ENCODE results near the gene GDI2. TPM values are rescaled to one million over a fixed set of nuclear protein-coding genes. Genes with fewer than 3 reads are reported as not detected.

The GDI2 gene
- 100 to 1,000 TPM; 186 to 294 (median 225) TPM for total RNA-seq

GRCh38 chr10:5813341-5814109, at the start of gene GDI2:
GDI2 (minus strand) TSS chr10:5813434; CDS start chr10:5813258, 176 bp downstream.
- peaks cover 8 to 50% (median 22%) of the 10 kb centered on the region in 3 donors for H3K4me1 ChIP-seq
- WGBS, 2 donors (ENCODE audit: low coverage in 1 of 2): 0 to 1% methylated on average over 8 to 19 of the region's 77 CpGs
- H3K27ac ChIP-seq: peak within 1 kb of the TSS; percentile 92 to 100 (median 95)
- peak in 3 of 4 experiments; percentile 8 to 34 (median 24) for TF ChIP-seq CTCF (IDR thresholded peaks at IDR 0.05)
- TF ChIP-seq POLR2AphosphoS5 (IDR thresholded peaks at IDR 0.05): peak; percentile 98
- peak; percentile 78 to 81 for TF ChIP-seq POLR2A (IDR thresholded peaks at IDR 0.05)
- no peak for TF ChIP-seq EP300 (IDR thresholded peaks at IDR 0.05)
- peak; percentile 98 for ATAC-seq
- peak within 1 kb of the TSS; percentile 91 to 99 for H3K4me3 ChIP-seq
- H3K36me3 ChIP-seq: no peaks in the 10 kb centered on the region
- H3K9me3 ChIP-seq: no peaks in the 10 kb centered on the region
- H3K27me3 ChIP-seq: no peaks in the 10 kb centered on the region

GRCh38 chr10:5862360-5862961, 49.2 kb upstream of the GDI2 start:
- 91 to 100% methylated on average over 2 to 6 of the region's 7 CpGs for WGBS, 2 donors (ENCODE audit: low coverage in 1 of 2)
- no peak for ATAC-seq

GRCh38 chr10:5860066-5860465, 46.8 kb upstream of the GDI2 start:
- Histone ChIP-seq H3K36me3 (peaks cover 0 to 15% of the 10 kb centered on the region in 2 donors), H3K27ac (no peak overlapping the region), H3K27me3 (no peaks in the 10 kb centered on the region), H3K4me3 (no peak overlapping the region), H3K4me1 (no peaks in the 10 kb centered on the region), H3K9me3 (no peaks in the 10 kb centered on the region)
- ATAC-seq: no peak
- no peak for TF ChIP-seq POLR2AphosphoS5 (IDR thresholded peaks at IDR 0.05)
- 68 to 92% methylated on average over 3 to 6 of the region's 7 CpGs for whole genome bisulfite sequencing, 2 donors (ENCODE audit: low coverage in 1 of 2)

More at GRCh38 chr10:5862360-5862961, 49.2 kb upstream of the GDI2 start:
- H3K4me1 ChIP-seq: no peaks in the 10 kb centered on the region
- no peaks in the 10 kb centered on the region for H3K27me3 ChIP-seq
- no peak overlapping the region for H3K4me3 ChIP-seq
- TF ChIP-seq CTCF (IDR thresholded peaks at IDR 0.05): no peak
- no peak for TF ChIP-seq EP300 (IDR thresholded peaks at IDR 0.05)
- TF ChIP-seq POLR2A (IDR thresholded peaks at IDR 0.05): no peak
- no peak for TF ChIP-seq POLR2AphosphoS5 (IDR thresholded peaks at IDR 0.05)
- peaks cover 0 to 15% of the 10 kb centered on the region in 2 donors for H3K36me3 ChIP-seq
- H3K27ac ChIP-seq: no peak overlapping the region
- no peaks in the 10 kb centered on the region for H3K9me3 ChIP-seq

- Histone ChIP-seq H3K27ac (no peak overlapping the region), H3K4me1 (no peaks in the 10 kb centered on the region), H3K27me3 (no peaks in the 10 kb centered on the region), H3K4me3 (no peak overlapping the region), H3K36me3 (peaks cover 0 to 10% of the 10 kb centered on the region in 2 donors), H3K9me3 (no peaks in the 10 kb centered on the region)
- no peak for ATAC-seq
- no peak for TF ChIP-seq EP300 (IDR thresholded peaks at IDR 0.05)
- no peak for TF ChIP-seq POLR2A (IDR thresholded peaks at IDR 0.05)
- no peak for TF ChIP-seq CTCF (IDR thresholded peaks at IDR 0.05)
- no peak for TF ChIP-seq POLR2AphosphoS5 (IDR thresholded peaks at IDR 0.05)
- WGBS, 2 donors (ENCODE audit: low coverage in 1 of 2): 100% methylated on average over 1 of the region's 5 CpGs
Observed at GRCh38 chr10:5858811-5859210, 45.6 kb upstream of the GDI2 start.

GRCh38 chr10:5856701-5857004, 43.4 kb upstream of the GDI2 start:
- TF ChIP-seq CTCF (IDR thresholded peaks at IDR 0.05): no peak
- no peak for TF ChIP-seq POLR2A (IDR thresholded peaks at IDR 0.05)
- TF ChIP-seq EP300 (IDR thresholded peaks at IDR 0.05): no peak
- no peak for TF ChIP-seq POLR2AphosphoS5 (IDR thresholded peaks at IDR 0.05)
- WGBS, 2 donors (ENCODE audit: low coverage in 1 of 2): 45 to 59% methylated on average over 5 to 7 of the region's 7 CpGs
- Histone ChIP-seq H3K36me3 (peaks cover 0 to under 1% of the 10 kb centered on the region in 2 donors), H3K27me3 (no peaks in the 10 kb centered on the region), H3K9me3 (no peaks in the 10 kb centered on the region), H3K27ac (no peak overlapping the region), H3K4me3 (no peak overlapping the region), H3K4me1 (no peaks in the 10 kb centered on the region)
- ATAC-seq: no peak
